IMR-90 (cell line): ENCODE data around the gene ELP2. TPM values are rescaled to one million over a fixed set of nuclear protein-coding genes. Genes with fewer than 3 reads are reported as not detected.

ENCODE experiments used
- ATAC-seq: fragments of 200-7000 bp; cut with Tn5 transposase; 2 replicates; pipeline ENCODE4 v1.9.1; 2020; ENCODE audit warnings: low read depth, mild to moderate bottlenecking, moderate library complexity
- BruUV-seq: library from RNA; stranded (reverse); fragments of 400-500 nt; replicated peaks from 2 replicates; lab custom pipeline; 2021; lab: Mats Ljungman, UMichigan
- CTCF ChIA-PET: fragments of 300-600 bp; formaldehyde crosslinking; extraction: SDS; loops from one replicate; lab custom pipeline; 2021; ENCODE audit warnings: antibody characterized with exemption; lab: Yijun Ruan, JAX
- POLR2A ChIA-PET: fragments of 300-600 bp; sonication (Branson Sonifier 250); formaldehyde crosslinking; loops from one replicate; lab custom pipeline; 2022; ENCODE audit warnings: antibody characterized with exemption; ENCODE audit not compliant: unreplicated experiment; lab: Charles Lee
- DNase-seq: peaks from one replicate; pipeline ENCODE4 v3.0.0; 2013
- H2AFZ ChIP-seq: replicated peaks from 2 replicates; pipeline ENCODE3; 2013; ENCODE audit warnings: low read length, mild to moderate bottlenecking; ENCODE audit not compliant: poor library complexity
- H2AK5ac ChIP-seq: 2 replicates; pipeline ENCODE4 v1.6.1; 2013; ENCODE audit warnings: low read depth, low read length, inconsistent platforms
- H2AK9ac ChIP-seq: replicated peaks from 2 replicates; pipeline ENCODE3; 2013; ENCODE audit warnings: mild to moderate bottlenecking, low read depth, low read length, moderate library complexity; ENCODE audit not compliant: poor library complexity
- H2BK120ac ChIP-seq: 2 replicates; pipeline ENCODE4 v1.6.1; 2013; ENCODE audit warnings: low read depth, low read length, inconsistent platforms
- H2BK15ac ChIP-seq: 3 replicates; pipeline ENCODE4 v1.6.1; 2013; ENCODE audit warnings: low read depth, low read length, inconsistent platforms
- H2BK20ac ChIP-seq: 2 replicates; pipeline ENCODE4 v1.6.1; 2013; ENCODE audit warnings: low read depth, mild to moderate bottlenecking, inconsistent platforms, low read length, moderate library complexity
- H2BK5ac ChIP-seq: 2 replicates; pipeline ENCODE4 v1.6.1; 2013; ENCODE audit warnings: mild to moderate bottlenecking, low read depth, low read length, inconsistent platforms; ENCODE audit not compliant: poor library complexity, severe bottlenecking
- H3K14ac ChIP-seq: replicated peaks from 2 replicates; pipeline ENCODE4 v1.6.1; 2013; ENCODE audit warnings: low read depth, low read length, inconsistent platforms
- H3K18ac ChIP-seq: 2 replicates; pipeline ENCODE4 v1.6.1; 2013; ENCODE audit warnings: low read depth, low read length, control low read depth
- H3K23ac ChIP-seq: 2 replicates; pipeline ENCODE4 v1.6.1; 2013; ENCODE audit warnings: low read depth, low read length, inconsistent platforms
- H3K27ac ChIP-seq: 2 replicates; pipeline ENCODE4 v1.5.1; 2013; ENCODE audit warnings: mild to moderate bottlenecking, control low read depth, low read length; ENCODE audit not compliant: insufficient read depth
- H3K27me3 ChIP-seq: 2 replicates; pipeline ENCODE4 v1.6.1; 2013; ENCODE audit warnings: low read length; ENCODE audit not compliant: control insufficient read depth, insufficient read depth
- H3K36me3 ChIP-seq: 2 replicates; pipeline ENCODE4 v1.6.1; 2013; ENCODE audit warnings: low read length, mixed read lengths; ENCODE audit not compliant: control insufficient read depth, insufficient read depth
- H3K4ac ChIP-seq: 2 replicates; pipeline ENCODE4 v1.6.1; 2013; ENCODE audit warnings: low read depth, low read length, inconsistent platforms
- H3K4me1 ChIP-seq: 2 replicates; pipeline ENCODE4 v1.6.1; 2013; ENCODE audit warnings: low read length, mixed read lengths; ENCODE audit not compliant: control insufficient read depth, insufficient read depth
- H3K4me2 ChIP-seq: 2 replicates; pipeline ENCODE4 v1.6.1; 2013; ENCODE audit warnings: low read depth, mild to moderate bottlenecking, control low read depth, low read length, moderate library complexity
- H3K4me3 ChIP-seq: 2 replicates; pipeline ENCODE4 v1.5.1; 2013; ENCODE audit warnings: low read depth, mild to moderate bottlenecking, control low read depth, low read length, moderate library complexity; ENCODE audit not compliant: insufficient read depth
- H3K56ac ChIP-seq: 2 replicates; pipeline ENCODE4 v1.6.1; 2013; ENCODE audit warnings: low read length, inconsistent platforms; ENCODE audit not compliant: insufficient read depth; ENCODE audit errors: extremely low read depth
- H3K79me1 ChIP-seq, 2 experiments: 2 replicates each; pipeline ENCODE4 v1.6.1; 2013; ENCODE audit warnings: low read length in 2 of 2, inconsistent platforms in 1 of 2, low read depth in 1 of 2
- H3K9ac ChIP-seq: 2 replicates; pipeline ENCODE4 v1.6.1; 2013; ENCODE audit warnings: low read depth, low read length, control low read depth
- H3K9me1 ChIP-seq: 2 replicates; pipeline ENCODE4 v1.6.1; 2013; ENCODE audit warnings: low read length, inconsistent platforms; ENCODE audit not compliant: insufficient read depth
- H3K9me3 ChIP-seq: 2 replicates; pipeline ENCODE4 v1.6.1; 2013; ENCODE audit warnings: low read length; ENCODE audit not compliant: control insufficient read depth, insufficient read depth
- H4K20me1 ChIP-seq: 2 replicates; pipeline ENCODE4 v1.6.1; 2013; ENCODE audit warnings: low read length, inconsistent platforms; ENCODE audit not compliant: insufficient read depth
- H4K5ac ChIP-seq: 2 replicates; pipeline ENCODE4 v1.6.1; 2013; ENCODE audit warnings: mild to moderate bottlenecking, low read depth, low read length, control low read depth
- H4K8ac ChIP-seq, 2 experiments: 2 replicates each; pipeline ENCODE4 v1.6.1; 2013; ENCODE audit warnings: low read depth in 2 of 2, low read length in 2 of 2, control low read depth in 1 of 2, inconsistent platforms in 1 of 2
- H4K91ac ChIP-seq: 2 replicates; pipeline ENCODE4 v1.6.1; 2013; ENCODE audit warnings: low read depth, low read length, inconsistent platforms; ENCODE audit not compliant: insufficient read depth
- BHLHE40 ChIP-seq: fragments of 150-350 bp; IDR thresholded peaks from 2 replicates; pipeline ENCODE4 v1.6.1; 2016; ENCODE audit warnings: mild to moderate bottlenecking, low read depth, low read length
- CEBPB ChIP-seq: IDR thresholded peaks from 2 replicates; pipeline ENCODE4 v1.6.1; 2012; ENCODE audit warnings: low read depth, low read length, improper control_type of control experiment
- CHD1 ChIP-seq: IDR thresholded peaks from 2 replicates; pipeline ENCODE4 v1.6.1; 2012; ENCODE audit warnings: low read depth, low read length, improper control_type of control experiment
- FOS ChIP-seq: fragments of 150-350 bp; IDR thresholded peaks from 2 replicates; pipeline ENCODE4 v1.6.1; 2016; ENCODE audit warnings: low read depth, low read length
- MAFK ChIP-seq: IDR thresholded peaks from 2 replicates; pipeline ENCODE4 v1.6.1; 2012; ENCODE audit warnings: low read depth, low read length, improper control_type of control experiment
- MAZ ChIP-seq: IDR thresholded peaks from 2 replicates; pipeline ENCODE4 v1.6.1; 2012; ENCODE audit warnings: low read depth, mild to moderate bottlenecking, low read length, improper control_type of control experiment, moderate library complexity, borderline replicate concordance
- MXI1 ChIP-seq: IDR thresholded peaks from 2 replicates; pipeline ENCODE4 v1.6.1; 2012; ENCODE audit warnings: low read depth, mild to moderate bottlenecking, low read length, moderate library complexity, borderline replicate concordance
- NFE2L2 ChIP-seq: fragments of 150-350 bp; IDR thresholded peaks from 2 replicates; pipeline ENCODE4 v1.6.1; 2016; ENCODE audit warnings: low read depth, mild to moderate bottlenecking, low read length
- POLR2A ChIP-seq: IDR thresholded peaks from 2 replicates; pipeline ENCODE4 v1.6.1; 2012; ENCODE audit warnings: mild to moderate bottlenecking, low read depth, low read length
- RAD21 ChIP-seq: IDR thresholded peaks from 2 replicates; pipeline ENCODE4 v1.6.1; 2012; ENCODE audit warnings: low read length, improper control_type of control experiment
- RCOR1 ChIP-seq: IDR thresholded peaks from 2 replicates; pipeline ENCODE4 v1.6.1; 2012; ENCODE audit warnings: mild to moderate bottlenecking, low read length, improper control_type of control experiment; ENCODE audit not compliant: insufficient replicate concordance
- RFX5 ChIP-seq: IDR thresholded peaks from 2 replicates; pipeline ENCODE4 v1.8.0; 2012; ENCODE audit warnings: low read depth, mild to moderate bottlenecking, low read length, moderate library complexity
- SMC3 ChIP-seq: fragments of 150-350 bp; IDR thresholded peaks from 2 replicates; pipeline ENCODE4 v1.6.1; 2016; ENCODE audit warnings: low read depth, mild to moderate bottlenecking, antibody characterized with exemption, low read length, moderate library complexity
- WGBS, 2 experiments: methylation state at CpG; one replicate each; pipeline versions ENCODE4 v1.1.5 to v1.1.7; 2013; ENCODE audit warnings: missing lambda C conversion rate in 2 of 2; ENCODE audit not compliant: insufficient read length in 1 of 2; ENCODE audit errors: extremely low coverage in 2 of 2; 5-methylcytosine and 5-hydroxymethylcytosine counted together
- dilution Hi-C: fragments of 300-500 bp; cut with HindIII; formaldehyde crosslinking; loops from one replicate; pipeline ENCODE4 v1.14.3; 2018; ENCODE audit warnings: low sequenced_read_pairs; ENCODE audit not compliant: unreplicated experiment
- in situ Hi-C: fragments of 300-500 bp; cut with MboI; formaldehyde crosslinking; loops from 3 replicates; pipeline ENCODE4 v1.14.3; 2019; ENCODE audit warnings: low sequenced_read_pairs, inconsistent platforms, mixed read lengths
- intact Hi-C: fragments of 100-400 bp; cut with micrococcal nuclease; formaldehyde crosslinking; loops from 2 replicates; pipeline ENCODE4 v1.10.0; 2022
- polyA plus RNA-seq, 3 experiments: library from polyadenylated mRNA; depleted of rRNA; stranded (reverse); fragments of >200 nt; gene quantifications; 2 replicates each; pipeline ENCODE4 v1.2.3, GENCODE V29; 2012; ENCODE audit warnings: low replicate concordance in 1 of 3
- total RNA-seq: library from RNA; depleted of rRNA; stranded (reverse); fragments of >200 nt; gene quantifications from 2 replicates; pipeline ENCODE4 v1.2.3, GENCODE V29; 2012
- TF ChIP-seq, protein P1 (sequence below): fragments of 150-350 bp; IDR thresholded peaks from 2 replicates; pipeline ENCODE4 v1.6.1; 2016; ENCODE audit warnings: low read depth, mild to moderate bottlenecking, low read length, moderate library complexity, borderline replicate concordance
- TF ChIP-seq, protein P2 (sequence below): conservative IDR thresholded peaks from 2 replicates; pipeline ENCODE4 v1.5.1; 2012; ENCODE audit warnings: mild to moderate bottlenecking, low read depth, low read length, improper control_type of control experiment
- TF ChIP-seq, protein P3 (sequence below): fragments of 150-350 bp; IDR thresholded peaks from 2 replicates; pipeline ENCODE4 v1.6.1; 2017; ENCODE audit warnings: mild to moderate bottlenecking, antibody characterized with exemption, low read length, low read depth

ELP2 gene
- total and polyA plus RNA-seq, 2 of the 4 experiments (the other 2 are of a cell fraction) = 48.1 to 161 TPM

- H3K56ac ChIP-seq = no peak overlapping the region
- no peaks in the 10 kb centered on the region for H3K27me3 ChIP-seq
- no TSS peak for BruUV-seq
- H3K4ac ChIP-seq = no peak overlapping the region
- H2BK15ac ChIP-seq = no peak overlapping the region
- peaks cover 51% of the 10 kb centered on the region for H3K36me3 ChIP-seq
- no peak overlapping the region for H3K14ac ChIP-seq
- H4K20me1 ChIP-seq = no peaks in the 10 kb centered on the region
- H2BK120ac ChIP-seq = no peak overlapping the region
- no peak overlapping the region for H3K4me2 ChIP-seq
- dilution Hi-C loops (no loop called here), intact Hi-C loops (no loop called here), in situ Hi-C loops (no loop called here)
- TF ChIP-seq, protein P1, sequence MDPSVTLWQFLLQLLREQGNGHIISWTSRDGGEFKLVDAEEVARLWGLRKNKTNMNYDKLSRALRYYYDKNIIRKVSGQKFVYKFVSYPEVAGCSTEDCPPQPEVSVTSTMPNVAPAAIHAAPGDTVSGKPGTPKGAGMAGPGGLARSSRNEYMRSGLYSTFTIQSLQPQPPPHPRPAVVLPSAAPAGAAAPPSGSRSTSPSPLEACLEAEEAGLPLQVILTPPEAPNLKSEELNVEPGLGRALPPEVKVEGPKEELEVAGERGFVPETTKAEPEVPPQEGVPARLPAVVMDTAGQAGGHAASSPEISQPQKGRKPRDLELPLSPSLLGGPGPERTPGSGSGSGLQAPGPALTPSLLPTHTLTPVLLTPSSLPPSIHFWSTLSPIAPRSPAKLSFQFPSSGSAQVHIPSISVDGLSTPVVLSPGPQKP = no peak
- no peak for TF ChIP-seq MXI1
- no peak for TF ChIP-seq RFX5
- no peak for TF ChIP-seq MAZ
- no peak for TF ChIP-seq POLR2A
- no peak for TF ChIP-seq FOS
- no peak for TF ChIP-seq CHD1
- TF ChIP-seq RCOR1 = no peak
- TF ChIP-seq NFE2L2 = no peak
- TF ChIP-seq, protein P2, sequence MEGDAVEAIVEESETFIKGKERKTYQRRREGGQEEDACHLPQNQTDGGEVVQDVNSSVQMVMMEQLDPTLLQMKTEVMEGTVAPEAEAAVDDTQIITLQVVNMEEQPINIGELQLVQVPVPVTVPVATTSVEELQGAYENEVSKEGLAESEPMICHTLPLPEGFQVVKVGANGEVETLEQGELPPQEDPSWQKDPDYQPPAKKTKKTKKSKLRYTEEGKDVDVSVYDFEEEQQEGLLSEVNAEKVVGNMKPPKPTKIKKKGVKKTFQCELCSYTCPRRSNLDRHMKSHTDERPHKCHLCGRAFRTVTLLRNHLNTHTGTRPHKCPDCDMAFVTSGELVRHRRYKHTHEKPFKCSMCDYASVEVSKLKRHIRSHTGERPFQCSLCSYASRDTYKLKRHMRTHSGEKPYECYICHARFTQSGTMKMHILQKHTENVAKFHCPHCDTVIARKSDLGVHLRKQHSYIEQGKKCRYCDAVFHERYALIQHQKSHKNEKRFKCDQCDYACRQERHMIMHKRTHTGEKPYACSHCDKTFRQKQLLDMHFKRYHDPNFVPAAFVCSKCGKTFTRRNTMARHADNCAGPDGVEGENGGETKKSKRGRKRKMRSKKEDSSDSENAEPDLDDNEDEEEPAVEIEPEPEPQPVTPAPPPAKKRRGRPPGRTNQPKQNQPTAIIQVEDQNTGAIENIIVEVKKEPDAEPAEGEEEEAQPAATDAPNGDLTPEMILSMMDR = no peak
- no peak for TF ChIP-seq BHLHE40
- no peak for TF ChIP-seq RAD21
- TF ChIP-seq, protein P3, sequence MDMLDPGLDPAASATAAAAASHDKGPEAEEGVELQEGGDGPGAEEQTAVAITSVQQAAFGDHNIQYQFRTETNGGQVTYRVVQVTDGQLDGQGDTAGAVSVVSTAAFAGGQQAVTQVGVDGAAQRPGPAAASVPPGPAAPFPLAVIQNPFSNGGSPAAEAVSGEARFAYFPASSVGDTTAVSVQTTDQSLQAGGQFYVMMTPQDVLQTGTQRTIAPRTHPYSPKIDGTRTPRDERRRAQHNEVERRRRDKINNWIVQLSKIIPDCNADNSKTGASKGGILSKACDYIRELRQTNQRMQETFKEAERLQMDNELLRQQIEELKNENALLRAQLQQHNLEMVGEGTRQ = no peak
- no peak for TF ChIP-seq SMC3
- no peak for TF ChIP-seq MAFK
- no peak for TF ChIP-seq CEBPB
- no peak overlapping the region for H3K27ac ChIP-seq
- ATAC-seq = no peak
- H4K5ac ChIP-seq = no peak overlapping the region
- no peak overlapping the region for H3K18ac ChIP-seq
- no peaks in the 10 kb centered on the region for H3K9me3 ChIP-seq
- ChIA-PET POLR2A (no interaction called here), CTCF (no interaction called here)
- no peaks in the 10 kb centered on the region for H3K4me1 ChIP-seq
- H3K23ac ChIP-seq = no peak overlapping the region
- no peak overlapping the region for H2AFZ ChIP-seq
- H2BK5ac ChIP-seq = no peak overlapping the region
- H3K79me1 ChIP-seq = peaks cover 2 to 3% of the 10 kb centered on the region in 2 experiments; a peak in 2 of 4 replicates
- no CpG with 5 or more reads among the region's 4 CpGs for WGBS, 2 experiments
- H2AK9ac ChIP-seq = no peak overlapping the region
- DNase-seq = no peak
- H2BK20ac ChIP-seq = no peak overlapping the region
- H3K9me1 ChIP-seq = no peaks in the 10 kb centered on the region; the same call in 1 of the 2 replicates
- H3K9ac ChIP-seq = no peak overlapping the region
- no peak overlapping the region for H3K4me3 ChIP-seq
- H2AK5ac ChIP-seq = no peak overlapping the region
- no peak overlapping the region for H4K91ac ChIP-seq
- no peak overlapping the region for H4K8ac ChIP-seq
Observed at GRCh38 chr18:36141576-36141975, 11.9 kb downstream of the ELP2 start.
